ENCODE results near the gene ARHGAP33. TPM values are rescaled to one million over a fixed set of nuclear protein-coding genes. Genes with fewer than 3 reads are reported as not detected.

Gene ARHGAP33
- total RNA-seq, 4 donors from 2014 or later: 3.1 to 22.6 (median 5.5) TPM

GRCh38 chr19:35785339-35785627 lies 9.9 kb downstream of the ARHGAP33 start:
- Histone ChIP-seq H3K9me3 (no peaks in the 10 kb centered on the region), H3K36me3 (peaks cover 0 to 73% of the 10 kb centered on the region in 2 donors), H3K27ac (no peak overlapping the region), H3K27me3 (no peaks in the 10 kb centered on the region), H3K4me1 (no peaks in the 10 kb centered on the region), H3K4me3 (no peak overlapping the region)
- WGBS, 2 donors (ENCODE audit: low coverage in 1 of 2): 65% methylated on average over 4 of the region's 10 CpGs; no CpG with 5 or more reads in 1 of the 2 donors
- TF ChIP-seq CTCF (IDR thresholded peaks at IDR 0.05): no peak
- TF ChIP-seq POLR2AphosphoS5 (IDR thresholded peaks at IDR 0.05): no peak
- TF ChIP-seq POLR2A (IDR thresholded peaks at IDR 0.05): no peak
- TF ChIP-seq EP300 (IDR thresholded peaks at IDR 0.05): no peak
- no peak for ATAC-seq

GRCh38 chr19:35786299-35787160 lies 11.2 kb downstream of the ARHGAP33 start:
- H3K4me3 ChIP-seq: no peak overlapping the region
- H3K36me3 ChIP-seq: peaks cover 0 to 60% of the 10 kb centered on the region in 2 donors
- no peaks in the 10 kb centered on the region for H3K9me3 ChIP-seq
- peaks cover 4% of the 10 kb centered on the region for H3K27me3 ChIP-seq
- H3K27ac ChIP-seq: no peak overlapping the region
- WGBS, 2 donors (ENCODE audit: low coverage in 1 of 2): 84 to 91% methylated on average over 5 to 12 of the region's 31 CpGs
- TF ChIP-seq POLR2A (IDR thresholded peaks at IDR 0.05): no peak
- no peak for TF ChIP-seq CTCF (IDR thresholded peaks at IDR 0.05)
- no peak for TF ChIP-seq POLR2AphosphoS5 (IDR thresholded peaks at IDR 0.05)
- no peak for TF ChIP-seq EP300 (IDR thresholded peaks at IDR 0.05)
- no peak for ATAC-seq
- no peaks in the 10 kb centered on the region for H3K4me1 ChIP-seq

- no CpG with 5 or more reads among the region's 15 CpGs for WGBS, 2 donors (ENCODE audit: low coverage in 1 of 2)
- TF ChIP-seq EP300 (IDR thresholded peaks at IDR 0.05): no peak
- TF ChIP-seq POLR2AphosphoS5 (IDR thresholded peaks at IDR 0.05): no peak
- TF ChIP-seq CTCF (IDR thresholded peaks at IDR 0.05): no peak
- no peak for TF ChIP-seq POLR2A (IDR thresholded peaks at IDR 0.05)
These were observed 11.9 kb downstream of the ARHGAP33 start for GRCh38 chr19:35787227-35787799.

GRCh38 chr19:35788205-35788960 lies 13.0 kb downstream of the ARHGAP33 start:
- WGBS, 2 donors (ENCODE audit: low coverage in 1 of 2): 57% methylated on average over 2 of the region's 12 CpGs; no CpG with 5 or more reads in 1 of the 2 donors
- H3K4me1 ChIP-seq: no peaks in the 10 kb centered on the region
- peaks cover 19% of the 10 kb centered on the region for H3K27me3 ChIP-seq
- peaks cover 0 to 42% of the 10 kb centered on the region in 2 donors for H3K36me3 ChIP-seq
- TF ChIP-seq POLR2AphosphoS5 (IDR thresholded peaks at IDR 0.05) (no peak), POLR2A (IDR thresholded peaks at IDR 0.05) (no peak), EP300 (IDR thresholded peaks at IDR 0.05) (no peak), CTCF (IDR thresholded peaks at IDR 0.05) (no peak)
- no peaks in the 10 kb centered on the region for H3K9me3 ChIP-seq
- H3K4me3 ChIP-seq: no peak overlapping the region
- ATAC-seq: no peak
- H3K27ac ChIP-seq: no peak overlapping the region

More at GRCh38 chr19:35787227-35787799, 11.9 kb downstream of the ARHGAP33 start:
- Histone ChIP-seq H3K36me3 (peaks cover 0 to 52% of the 10 kb centered on the region in 2 donors), H3K4me1 (no peaks in the 10 kb centered on the region), H3K27me3 (peaks cover 11% of the 10 kb centered on the region), H3K4me3 (no peak overlapping the region), H3K27ac (no peak overlapping the region), H3K9me3 (no peaks in the 10 kb centered on the region)
- ATAC-seq: no peak
